Lung (tissue), 12 donors: ENCODE measurements around the gene PRPF6. TPM values are rescaled to one million over a fixed set of nuclear protein-coding genes. Genes with fewer than 3 reads are reported as not detected.

ENCODE experiments used
- ATAC-seq: fragments of 200-7000 bp; cut with Tn5 transposase; one replicate; pipeline ENCODE4 v1.9.1; 2020; ENCODE audit warnings: moderate number of reproducible peaks; ENCODE audit not compliant: insufficient read depth, low FRiP score
- DNase-seq, 3 donors: peaks; one replicate each; pipeline ENCODE4 v3.0.0-alpha.2; 2013 to 2017
- H3K27ac ChIP-seq, 2 donors: one replicate each; pipeline ENCODE4 v1.5.1; 2013; ENCODE audit warnings: mild to moderate bottlenecking in 2 of 2, moderate library complexity in 2 of 2, control low read depth in 1 of 2, inconsistent platforms in 1 of 2, low read depth in 1 of 2, low read length in 1 of 2
- H3K27me3 ChIP-seq, 3 donors: one replicate each; pipeline ENCODE4 v1.5.1; 2013; ENCODE audit warnings: low read length in 2 of 3; ENCODE audit not compliant: control insufficient read depth in 3 of 3, insufficient read depth in 3 of 3
- H3K36me3 ChIP-seq, 4 donors: one replicate each; pipeline ENCODE4 v1.5.1; 2013; ENCODE audit warnings: low read length in 4 of 4, mild to moderate bottlenecking in 1 of 4, moderate library complexity in 1 of 4; ENCODE audit not compliant: control insufficient read depth in 4 of 4, insufficient read depth in 4 of 4
- H3K4me1 ChIP-seq, 5 donors: one replicate each; pipeline ENCODE4 v1.5.1; 2013; ENCODE audit warnings: low read length in 5 of 5, mild to moderate bottlenecking in 2 of 5, moderate library complexity in 1 of 5; ENCODE audit not compliant: control insufficient read depth in 5 of 5, insufficient read depth in 5 of 5
- H3K4me3 ChIP-seq: one replicate; pipeline ENCODE4 v1.5.1; 2013; ENCODE audit warnings: mild to moderate bottlenecking, control low read depth, moderate library complexity
- H3K9ac ChIP-seq, 2 donors: one replicate each; pipeline ENCODE4 v1.5.1; 2013; ENCODE audit warnings: low read length in 2 of 2, control low read depth in 1 of 2; ENCODE audit not compliant: insufficient read depth in 1 of 2
- H3K9me3 ChIP-seq, 4 donors: one replicate each; pipeline ENCODE4 v1.5.1; 2013; ENCODE audit warnings: low read length in 3 of 4, mild to moderate bottlenecking in 1 of 4, moderate library complexity in 1 of 4; ENCODE audit not compliant: control insufficient read depth in 4 of 4, insufficient read depth in 3 of 4
- CTCF ChIP-seq: IDR thresholded peaks from 2 replicates; pipeline ENCODE4 v1.5.1; 2012; ENCODE audit warnings: mild to moderate bottlenecking; ENCODE audit errors: control extremely low read depth, extremely low read depth
- WGBS, 2 donors: extraction: QIAGEN DNeasy Blood & Tissue Kit; methylation state at CpG; one replicate each; pipeline ENCODE4 v1.1.7; 2013; 5-methylcytosine and 5-hydroxymethylcytosine counted together
- polyA plus RNA-seq, 2 donors: library from polyadenylated mRNA; stranded (reverse); fragments of 200-250 nt; gene quantifications; one replicate each; pipeline ENCODE4 v1.2.1, GENCODE V29; 2013
- total RNA-seq, 2 donors: library from RNA; depleted of rRNA in 1 of 2; stranded (reverse); fragments of >200 nt in 1 of 2; gene quantifications; one replicate each; pipeline ENCODE4 v1.2.1, GENCODE V29; 2014 to 2021
- donor health status: control.
- donor health status: control.
- donor health status: Bipolar disorder and iron deficiency.
- donor health status: healthy.
- donor health status: DM: yes; HTN: yes; CAD: no.

PRPF6 gene
- total and polyA plus RNA-seq, 4 donors, result 43.6 to 65.0 (median 54.2) TPM

- ATAC-seq, result no peak
- no peaks in the 10 kb centered on the region for H3K9me3 ChIP-seq
- 74 to 88% methylated on average over 12 of the region's 12 CpGs for WGBS, 2 donors
- H3K9ac ChIP-seq, result no peak overlapping the region
- H3K4me3 ChIP-seq, result no peak overlapping the region
- H3K27ac ChIP-seq, result no peak overlapping the region
- peaks cover 0 to 44% (median 16%) of the 10 kb centered on the region in 5 donors for H3K4me1 ChIP-seq
- H3K36me3 ChIP-seq, result no peaks in the 10 kb centered on the region
- TF ChIP-seq CTCF, result no peak
- DNase-seq, result no peak
- H3K27me3 ChIP-seq, result no peaks in the 10 kb centered on the region
Measured at GRCh38 chr20:64058536-64058935, 77.6 kb downstream of the PRPF6 start.

GRCh38 chr20:64062276-64062595 is 81.3 kb downstream of the PRPF6 start:
- DNase-seq (no peak), ATAC-seq (no peak)
- H3K27ac ChIP-seq, result peak overlapping the region; percentile 68 to 94
- H3K36me3 ChIP-seq, result no peaks in the 10 kb centered on the region
- peaks cover 7 to 22% (median 13%) of the 10 kb centered on the region in 5 donors for H3K4me1 ChIP-seq
- H3K27me3 ChIP-seq, result no peaks in the 10 kb centered on the region
- H3K9ac ChIP-seq, result peak overlapping the region in 1 of 2 donors; percentile 80
- no peaks in the 10 kb centered on the region for H3K9me3 ChIP-seq
- 65 to 66% methylated on average over 5 of the region's 5 CpGs for WGBS, 2 donors
- TF ChIP-seq CTCF, result no peak
- no peak overlapping the region for H3K4me3 ChIP-seq

DNA sequence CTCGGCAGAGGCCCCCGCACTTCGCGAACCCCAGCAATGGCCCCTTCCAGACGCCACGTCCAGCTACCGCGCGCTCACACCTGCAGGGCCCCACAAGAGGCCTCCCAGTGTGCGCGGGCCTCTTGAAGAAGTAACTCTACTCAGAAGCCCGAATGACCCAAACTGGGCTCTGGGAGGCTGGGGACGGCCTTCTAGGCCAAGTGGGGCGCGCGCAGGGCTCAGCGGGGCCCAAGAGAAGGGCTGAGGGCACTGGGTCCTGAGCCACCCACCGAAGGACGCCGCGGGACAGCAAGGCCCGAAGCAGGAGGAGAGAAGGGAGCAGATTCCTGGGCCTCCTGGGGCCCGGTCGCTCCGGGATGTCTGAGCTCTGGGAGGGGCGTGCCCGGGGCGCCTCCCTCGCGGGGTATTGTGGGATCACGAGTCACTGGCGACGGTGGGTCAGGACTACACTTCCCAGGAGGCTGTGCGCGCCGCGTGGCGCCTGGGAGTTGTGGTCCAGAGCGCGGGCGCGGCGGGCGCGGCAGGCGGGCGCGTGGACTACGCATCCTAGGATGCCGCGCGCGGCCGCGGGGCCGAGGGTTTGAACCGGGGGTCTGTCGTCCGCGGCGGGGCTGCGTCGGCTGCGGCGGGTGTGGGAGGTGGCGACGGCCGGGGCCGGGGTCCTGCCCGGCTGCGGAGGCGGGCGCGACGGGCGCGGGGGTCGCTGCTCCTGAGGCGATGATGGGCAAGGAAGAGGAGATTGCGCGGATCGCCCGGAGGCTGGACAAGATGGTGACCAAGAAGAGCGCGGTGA is 81.9 kb downstream of the PRPF6 start, which contains the start of gene TCEA2:
Gene TCEA2, plus strand, starts transcription at position 603 of the 793 bp plus-strand sequence. Its CDS starts 115 bp downstream, at position 718.
- WGBS, 2 donors, result 7 to 10% methylated on average over 59 to 85 of the region's 85 CpGs
- Histone ChIP-seq H3K36me3 (no peaks in the 10 kb centered on the region), H3K9ac (peak within 1 kb of the TSS; percentile 73 to 80), H3K27ac (peak within 1 kb of the TSS; percentile 68 to 94), H3K27me3 (no peaks in the 10 kb centered on the region), H3K4me1 (peaks cover 7 to 17% (median 13%) of the 10 kb centered on the region in 5 donors), H3K4me3 (peak within 1 kb of the TSS; percentile 72), H3K9me3 (no peaks in the 10 kb centered on the region)
- DNase-seq (peak; percentile 98 to 99 (median 98)), ATAC-seq (peak; percentile 98)
- no peak for TF ChIP-seq CTCF
